WTC11 (cell line): Measurements from ENCODE around the gene NR3C2. TPM values are rescaled to one million over a fixed set of nuclear protein-coding genes. Genes with fewer than 3 reads are reported as not detected.

Source experiments
- ATAC-seq: fragments of 200-7000 bp; cut with Tn5 transposase; 2 replicates; pipeline ENCODE4 v1.10.0; 2021; ENCODE audit warnings: mild to moderate bottlenecking, moderate library complexity
- CTCF ChIA-PET: fragments of 300-600 bp; sonication (Branson Sonifier 250); formaldehyde crosslinking; loops from one replicate; lab custom pipeline; 2021; ENCODE audit warnings: antibody characterized with exemption; lab: Charles Lee
- POLR2A ChIA-PET: fragments of 350-600 bp; sonication (Branson Sonifier 250); formaldehyde crosslinking; loops from one replicate; lab custom pipeline; 2021; ENCODE audit warnings: antibody characterized with exemption; lab: Charles Lee
- DNase-seq: peaks from one replicate; pipeline ENCODE4 v3.0.0; 2021; ENCODE audit warnings: low spot score
- H3K27ac Mint-ChIP-seq: 2 replicates; pipeline ENCODE4 v1.8.0; 2021; ENCODE audit warnings: mixed read lengths
- H3K27me3 Mint-ChIP-seq: 2 replicates; pipeline ENCODE4 v1.8.0; 2021; ENCODE audit warnings: low read depth, mild to moderate bottlenecking, moderate library complexity, mixed read lengths
- H3K36me3 Mint-ChIP-seq: 2 replicates; pipeline ENCODE4 v1.8.0; 2021; ENCODE audit warnings: mixed read lengths
- H3K4me1 Mint-ChIP-seq: 2 replicates; pipeline ENCODE4 v1.8.0; 2022; ENCODE audit warnings: mixed read lengths
- H3K4me3 Mint-ChIP-seq: 2 replicates; pipeline ENCODE4 v1.8.0; 2021; ENCODE audit warnings: mild to moderate bottlenecking, moderate library complexity, mixed read lengths
- H3K9me3 Mint-ChIP-seq: 2 replicates; pipeline ENCODE4 v1.8.0; 2021; ENCODE audit warnings: mixed read lengths
- ATF1 ChIP-seq: sonication (generic); formaldehyde crosslinking; IDR thresholded peaks from 2 replicates; pipeline ENCODE4 v1.8.1; 2023; ENCODE audit warnings: mild to moderate bottlenecking, moderate library complexity, missing genetic modification reagents
- CTCF ChIP-seq: fragments of 200-600 bp; IDR thresholded peaks from 2 replicates; pipeline ENCODE4 v1.8.0; 2022; ENCODE audit warnings: antibody characterized with exemption
- ELF4 ChIP-seq: sonication (generic); formaldehyde crosslinking; IDR thresholded peaks from 2 replicates; pipeline ENCODE4 v1.8.1; 2022; ENCODE audit warnings: low read depth, mild to moderate bottlenecking, moderate library complexity, missing genetic modification reagents
- EMX1 ChIP-seq: fragments of 250-450 bp; sonication (Bioruptor Pico); IDR thresholded peaks from 2 replicates; pipeline ENCODE4 v1.8.0; 2021; ENCODE audit warnings: mild to moderate bottlenecking
- ERG ChIP-seq: fragments of 250-450 bp; sonication (Bioruptor Pico); IDR thresholded peaks from 2 replicates; pipeline ENCODE4 v1.8.0; 2021; ENCODE audit warnings: mild to moderate bottlenecking
- FOXK1 ChIP-seq: sonication (generic); formaldehyde crosslinking; IDR thresholded peaks from 2 replicates; pipeline ENCODE4 v1.8.0; 2022; ENCODE audit warnings: mild to moderate bottlenecking, moderate library complexity, missing genetic modification reagents
- HMGA2 ChIP-seq: fragments of 250-450 bp; sonication (Bioruptor Pico); IDR thresholded peaks from 2 replicates; pipeline ENCODE4 v1.4.0; 2021; ENCODE audit warnings: mild to moderate bottlenecking, moderate library complexity
- IRF1 ChIP-seq: sonication (generic); formaldehyde crosslinking; IDR thresholded peaks from 2 replicates; pipeline ENCODE4 v1.8.0; 2023; ENCODE audit warnings: missing genetic modification reagents
- MLX ChIP-seq: sonication (generic); formaldehyde crosslinking; IDR thresholded peaks from 2 replicates; pipeline ENCODE4 v1.8.1; 2023; ENCODE audit warnings: mild to moderate bottlenecking, missing genetic modification reagents, moderate library complexity
- MYBL2 ChIP-seq: sonication (generic); formaldehyde crosslinking; IDR thresholded peaks from 2 replicates; pipeline ENCODE4 v1.8.1; 2023; ENCODE audit warnings: mild to moderate bottlenecking, moderate library complexity, missing genetic modification reagents
- NFATC4 ChIP-seq: fragments of 250-450 bp; sonication (Bioruptor Pico); IDR thresholded peaks from 2 replicates; pipeline ENCODE4 v1.9.0; 2021; ENCODE audit warnings: mild to moderate bottlenecking
- SMAD4 ChIP-seq: sonication (generic); formaldehyde crosslinking; IDR thresholded peaks from 2 replicates; pipeline ENCODE4 v1.8.0; 2022; ENCODE audit warnings: mild to moderate bottlenecking, missing genetic modification reagents
- TCF7 ChIP-seq: sonication (generic); formaldehyde crosslinking; IDR thresholded peaks from 2 replicates; pipeline ENCODE4 v1.8.0; 2022; ENCODE audit warnings: mild to moderate bottlenecking, low read depth, missing genetic modification reagents, moderate library complexity
- ZBTB21 ChIP-seq: sonication (generic); formaldehyde crosslinking; IDR thresholded peaks from 2 replicates; pipeline ENCODE4 v1.8.1; 2023; ENCODE audit warnings: mild to moderate bottlenecking, missing genetic modification reagents, borderline replicate concordance
- ZNF232 ChIP-seq: sonication (generic); formaldehyde crosslinking; IDR thresholded peaks from 2 replicates; pipeline ENCODE4 v1.8.0; 2022; ENCODE audit warnings: mild to moderate bottlenecking, missing genetic modification reagents
- ZNF425 ChIP-seq: fragments of 250-450 bp; sonication (Bioruptor Pico); conservative IDR thresholded peaks from 2 replicates; pipeline ENCODE4 v1.9.0; 2021; ENCODE audit warnings: mild to moderate bottlenecking
- total RNA-seq: library from RNA; stranded (reverse); gene quantifications from 3 replicates; pipeline ENCODE4 v1.2.3, GENCODE V29; 2021
- TF ChIP-seq, protein P1 (sequence below): fragments of 250-450 bp; sonication (Bioruptor Pico); IDR thresholded peaks from 2 replicates; pipeline ENCODE4 v1.9.0; 2021; ENCODE audit warnings: mild to moderate bottlenecking
- TF ChIP-seq, protein P2 (sequence below): sonication (generic); formaldehyde crosslinking; IDR thresholded peaks from 2 replicates; pipeline ENCODE4 v1.8.0; 2022; ENCODE audit warnings: mild to moderate bottlenecking, missing genetic modification reagents

The NR3C2 gene
- total RNA-seq, 1 experiment from 2014 or later = 2.8 TPM

GRCh38 chr4:148235809-148236208 is 206.4 kb downstream of the NR3C2 start:
- Mint-ChIP-seq H3K4me1 (no peaks in the 10 kb centered on the region), H3K36me3 (no peaks in the 10 kb centered on the region), H3K9me3 (peaks cover 19% of the 10 kb centered on the region), H3K27ac (no peak overlapping the region), H3K27me3 (no peaks in the 10 kb centered on the region), H3K4me3 (no peak overlapping the region)
- no peak for TF ChIP-seq ELF4 (CRISPR knock-in tag)
- DNase-seq = no peak
- ATAC-seq = no peak
- ChIA-PET CTCF (no interaction called here), POLR2A (no interaction called here)

- ATAC-seq (no peak), DNase-seq (no peak)
- Mint-ChIP-seq H3K4me3 (no peak overlapping the region), H3K4me1 (no peaks in the 10 kb centered on the region), H3K27ac (no peak overlapping the region), H3K36me3 (no peaks in the 10 kb centered on the region), H3K27me3 (no peaks in the 10 kb centered on the region)
- ChIA-PET POLR2A (no interaction called here), CTCF (no interaction called here)
- TF ChIP-seq ATF1 (CRISPR knock-in tag) = no peak
- no peak for TF ChIP-seq ZNF232 (CRISPR knock-in tag)
- TF ChIP-seq MYBL2 = no peak
- TF ChIP-seq HMGA2 = no peak
- TF ChIP-seq ZBTB21 (CRISPR knock-in tag) = no peak
- no peak for TF ChIP-seq CTCF
- TF ChIP-seq MLX (CRISPR knock-in tag) = no peak
- TF ChIP-seq, protein P1, sequence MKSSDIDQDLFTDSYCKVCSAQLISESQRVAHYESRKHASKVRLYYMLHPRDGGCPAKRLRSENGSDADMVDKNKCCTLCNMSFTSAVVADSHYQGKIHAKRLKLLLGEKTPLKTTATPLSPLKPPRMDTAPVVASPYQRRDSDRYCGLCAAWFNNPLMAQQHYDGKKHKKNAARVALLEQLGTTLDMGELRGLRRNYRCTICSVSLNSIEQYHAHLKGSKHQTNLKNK = no peak
- TF ChIP-seq ZNF425 (CRISPR knock-in tag) = no peak
- TF ChIP-seq SMAD4 (CRISPR knock-in tag) = no peak
- TF ChIP-seq TCF7 (CRISPR knock-in tag) = no peak
- no peak for TF ChIP-seq NFATC4 (CRISPR knock-in tag)
- no peak for TF ChIP-seq FOXK1 (CRISPR knock-in tag)
- TF ChIP-seq IRF1 (CRISPR knock-in tag) = no peak
- TF ChIP-seq, protein P2, sequence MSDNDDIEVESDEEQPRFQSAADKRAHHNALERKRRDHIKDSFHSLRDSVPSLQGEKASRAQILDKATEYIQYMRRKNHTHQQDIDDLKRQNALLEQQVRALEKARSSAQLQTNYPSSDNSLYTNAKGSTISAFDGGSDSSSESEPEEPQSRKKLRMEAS (CRISPR knock-in tag) = no peak
- TF ChIP-seq EMX1 = no peak
- no peak for TF ChIP-seq ERG (CRISPR knock-in tag)
- TF ChIP-seq, all 79 proteins: peak for 0
- H3K9me3 Mint-ChIP-seq = peaks cover 19% of the 10 kb centered on the region
Measured at GRCh38 chr4:148229798-148230197, 212.4 kb downstream of the NR3C2 start.
